AG08395 (cell line): Measurements from ENCODE around the gene PPID.
A peak's percentile ranks its signal among the peaks of the same experiment; 100 is the strongest.
"Not testable (repeated sequence)": the region's sequence is repeated elsewhere in the genome, so short reads cannot be mapped to it uniquely, and the experiment has no call there.

Experiments
- DNase-seq: peaks from one replicate; pipeline ENCODE4 v3.0.0; 2012; ENCODE audit warnings: mixed read lengths, low spot score

The PPID gene

DNA sequence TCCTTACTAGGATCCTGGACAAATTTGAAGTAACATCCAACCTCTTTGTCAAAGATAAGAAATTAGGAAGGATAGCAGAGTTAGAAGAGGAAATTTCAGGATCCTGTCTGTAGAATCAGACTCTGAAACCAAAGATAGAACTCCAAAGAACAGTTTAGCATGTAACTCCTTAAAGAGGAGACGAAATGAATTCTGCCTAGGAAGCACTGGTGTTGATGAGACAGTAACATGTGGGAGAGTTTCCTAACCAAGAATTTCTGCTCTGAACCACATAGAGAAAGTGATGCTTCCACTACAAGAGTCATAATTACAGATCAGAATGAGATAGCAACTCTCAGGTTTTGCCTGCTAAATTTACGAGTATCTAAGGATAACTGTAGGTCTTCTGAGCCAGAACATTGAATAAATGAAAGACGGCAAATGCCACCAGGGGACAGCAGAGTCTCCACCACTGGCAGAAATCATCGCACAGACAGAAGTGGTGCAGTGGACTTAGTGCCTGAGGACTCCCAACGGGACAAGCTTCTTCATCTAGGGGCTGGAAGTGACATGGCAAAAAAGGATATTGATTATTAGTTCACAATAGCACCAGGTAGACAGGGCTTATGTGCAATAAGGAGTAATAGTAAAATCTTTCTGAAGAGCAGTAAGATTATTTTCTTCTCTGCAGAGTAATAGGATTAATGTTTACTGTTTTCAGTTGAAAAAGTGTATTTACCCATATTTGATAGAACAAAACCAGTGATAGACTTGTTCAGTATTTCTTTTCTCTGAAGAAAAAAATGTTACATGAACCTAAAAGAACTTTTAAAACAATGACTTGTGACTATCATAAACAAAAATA lies 6.7 kb upstream of the PPID start:
- peak; percentile 83 for DNase-seq

DNA sequence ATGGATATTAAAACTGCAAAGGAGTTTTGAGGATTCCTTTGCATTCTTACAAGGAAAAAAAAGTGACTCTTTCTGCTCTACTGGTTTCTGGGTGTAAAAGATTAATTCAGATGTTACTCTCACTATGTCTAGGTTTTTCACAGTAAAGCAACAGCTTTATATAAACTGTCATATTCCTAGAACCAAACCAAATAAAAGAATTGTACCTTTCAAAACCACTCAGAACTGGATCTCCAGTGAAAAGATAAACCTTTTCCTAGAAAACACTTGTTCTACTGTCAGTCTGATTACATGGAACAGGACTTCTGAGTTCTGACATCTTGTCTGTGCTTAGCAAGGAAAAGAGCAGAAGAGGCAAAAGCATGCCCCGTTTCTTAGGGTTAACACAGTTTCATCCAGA lies 5.0 kb upstream of the PPID start:
- no peak for DNase-seq

DNA sequence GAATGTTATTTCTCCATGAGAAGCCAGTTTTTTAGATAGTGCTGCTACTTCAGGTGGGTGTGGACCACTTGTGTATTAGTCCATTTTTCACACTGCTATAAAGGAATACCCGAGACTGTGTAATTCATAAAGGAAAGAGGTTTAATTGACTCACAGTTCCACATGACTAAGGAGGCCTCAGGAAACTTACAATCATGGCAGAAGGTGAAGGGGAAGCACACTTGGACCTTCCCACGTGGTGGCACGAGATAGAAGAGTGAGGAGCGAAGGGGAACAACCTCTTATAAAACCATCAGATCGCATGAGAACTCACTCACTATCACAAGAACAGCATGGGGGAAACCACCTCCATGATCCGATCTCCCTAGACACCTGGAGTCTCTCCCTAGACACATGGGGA lies 3.4 kb upstream of the PPID start:
- no peak for DNase-seq

DNA sequence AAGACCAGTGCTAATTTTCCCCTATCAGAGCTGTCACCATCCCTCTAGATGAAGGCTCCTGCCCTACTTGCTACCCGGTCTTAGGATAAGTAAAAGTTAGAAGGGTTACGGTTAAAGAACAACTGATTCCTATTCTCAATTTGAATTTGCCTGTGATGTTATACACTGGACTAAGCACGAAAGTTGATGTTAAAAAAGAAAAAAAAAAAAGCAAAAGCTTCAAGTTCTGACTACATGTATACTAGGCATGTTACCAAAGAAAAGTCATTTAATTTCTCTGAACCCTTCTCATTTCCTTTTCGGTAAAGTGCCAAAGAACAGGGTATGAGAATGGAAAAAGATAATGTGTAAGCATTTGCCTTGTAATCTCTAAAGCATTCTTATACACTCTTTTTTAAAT lies 1.4 kb upstream of the PPID start:
- DNase-seq = no peak

GRCh38 chr4:158722291-158722916 lies 792 bp downstream of the PPID start:
- DNase-seq = peak; percentile 51

GRCh38 chr4:158721680-158722079 lies 1.5 kb downstream of the PPID start:
- no peak for DNase-seq

GRCh38 chr4:158715802-158716201 lies 7.4 kb downstream of the PPID start:
- no peak for DNase-seq

GRCh38 chr4:158714937-158715336 lies 8.3 kb downstream of the PPID start:
- DNase-seq = no peak

GRCh38 chr4:158712622-158713021 lies 10.6 kb downstream of the PPID start:
- DNase-seq = not testable (repeated sequence)

- DNase-seq = peak; percentile 7
Measured at GRCh38 chr4:158710814-158711213, 12.4 kb downstream of the PPID start.

GRCh38 chr4:158704274-158704673 lies 18.9 kb downstream of the PPID start:
- no peak for DNase-seq

DNA sequence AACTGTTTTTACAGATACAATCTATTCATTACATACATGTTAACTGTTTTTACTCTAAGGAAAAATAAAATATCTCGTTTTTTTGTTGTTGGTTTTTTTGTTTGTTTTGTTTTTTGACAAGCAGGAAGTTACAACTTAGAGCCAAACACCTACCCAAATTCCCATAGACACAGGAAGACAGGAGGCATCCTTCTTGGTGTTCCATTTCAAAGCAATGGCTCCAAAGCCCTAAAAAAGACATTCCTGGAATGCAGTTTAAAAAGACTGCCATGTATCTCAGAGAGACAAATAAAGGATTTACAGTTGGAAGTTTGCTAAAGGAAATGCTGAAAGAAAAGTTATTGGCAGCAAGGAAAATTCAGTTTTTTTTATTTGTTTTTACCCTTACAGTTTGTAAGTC lies 34.4 kb downstream of the PPID start:
- DNase-seq = no peak

DNA sequence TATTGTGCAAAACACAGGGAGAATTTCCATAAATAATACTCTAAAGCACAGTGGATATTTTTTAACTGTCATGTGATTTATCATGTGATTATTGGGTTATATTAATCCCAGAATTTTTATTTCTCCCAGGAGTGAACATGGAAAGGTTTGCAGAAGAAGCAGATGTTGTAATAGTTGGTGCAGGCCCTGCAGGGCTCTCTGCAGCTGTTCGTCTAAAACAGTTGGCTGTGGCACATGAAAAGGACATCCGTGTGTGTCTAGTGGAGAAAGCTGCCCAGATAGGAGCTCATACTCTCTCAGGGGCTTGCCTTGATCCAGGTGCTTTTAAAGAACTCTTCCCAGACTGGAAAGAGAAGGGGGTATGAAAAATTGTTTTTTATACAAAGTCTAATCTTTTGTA lies 41.1 kb downstream of the PPID start:
- DNase-seq = no peak

DNA sequence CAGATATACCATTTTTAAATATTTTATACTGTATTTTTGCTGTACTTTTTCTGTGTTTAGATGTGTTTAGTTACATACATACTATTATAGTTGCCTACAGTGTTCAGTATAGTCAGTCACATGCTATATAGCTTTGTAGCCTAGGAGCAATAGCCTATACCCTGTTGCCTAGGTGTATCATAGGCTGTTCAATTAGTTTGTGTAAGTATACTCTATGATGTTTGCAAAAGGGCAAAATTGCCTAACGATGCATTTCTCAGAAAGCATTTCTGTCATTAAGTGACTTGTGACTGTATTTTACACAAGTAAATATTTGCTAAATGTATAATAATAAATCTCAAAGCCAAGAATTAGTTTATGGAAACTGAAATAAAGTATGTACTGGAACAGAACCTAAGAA lies 41.6 kb downstream of the PPID start:
- DNase-seq = no peak

DNA sequence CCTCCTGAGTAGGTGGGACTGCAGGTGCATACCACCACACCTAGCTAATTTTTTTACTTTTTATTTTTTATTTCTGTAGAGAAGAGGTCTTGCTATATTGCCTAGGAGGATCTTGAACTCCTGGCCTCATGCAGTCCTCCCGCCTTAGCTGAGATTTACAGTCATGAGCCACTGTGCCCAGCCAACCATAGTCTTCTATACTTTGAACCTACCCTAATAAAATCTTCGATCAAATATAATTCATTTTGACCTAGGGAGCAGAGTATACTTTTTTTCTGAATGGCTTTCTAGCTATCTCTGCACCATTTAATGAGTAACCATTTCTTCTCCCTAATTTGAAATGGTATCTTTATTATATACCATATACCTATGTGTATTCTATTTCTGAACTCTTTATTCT lies 44.4 kb downstream of the PPID start:
- DNase-seq = no peak

- no peak for DNase-seq
Measured at GRCh38 chr4:158676076-158676475, 47.1 kb downstream of the PPID start.

DNA sequence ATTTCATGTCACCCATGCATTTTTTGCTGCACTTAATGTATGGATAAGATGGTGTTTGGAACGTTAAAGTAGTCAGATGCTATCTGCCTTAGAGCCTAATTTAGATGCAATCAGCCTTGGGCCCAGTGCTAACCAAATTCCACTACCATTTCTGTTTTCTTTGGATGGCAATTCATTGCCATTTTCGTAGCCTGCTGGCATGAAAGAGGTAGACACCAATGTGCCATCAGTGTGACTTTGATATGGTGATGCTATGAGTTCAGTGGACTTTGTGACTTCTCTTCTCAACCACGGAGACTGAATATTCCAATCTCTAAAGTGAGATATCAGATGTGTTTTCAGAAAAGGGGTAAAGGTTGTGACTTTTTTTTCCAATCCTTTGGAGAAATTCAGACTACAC lies 49.6 kb downstream of the PPID start:
- no peak for DNase-seq

DNA sequence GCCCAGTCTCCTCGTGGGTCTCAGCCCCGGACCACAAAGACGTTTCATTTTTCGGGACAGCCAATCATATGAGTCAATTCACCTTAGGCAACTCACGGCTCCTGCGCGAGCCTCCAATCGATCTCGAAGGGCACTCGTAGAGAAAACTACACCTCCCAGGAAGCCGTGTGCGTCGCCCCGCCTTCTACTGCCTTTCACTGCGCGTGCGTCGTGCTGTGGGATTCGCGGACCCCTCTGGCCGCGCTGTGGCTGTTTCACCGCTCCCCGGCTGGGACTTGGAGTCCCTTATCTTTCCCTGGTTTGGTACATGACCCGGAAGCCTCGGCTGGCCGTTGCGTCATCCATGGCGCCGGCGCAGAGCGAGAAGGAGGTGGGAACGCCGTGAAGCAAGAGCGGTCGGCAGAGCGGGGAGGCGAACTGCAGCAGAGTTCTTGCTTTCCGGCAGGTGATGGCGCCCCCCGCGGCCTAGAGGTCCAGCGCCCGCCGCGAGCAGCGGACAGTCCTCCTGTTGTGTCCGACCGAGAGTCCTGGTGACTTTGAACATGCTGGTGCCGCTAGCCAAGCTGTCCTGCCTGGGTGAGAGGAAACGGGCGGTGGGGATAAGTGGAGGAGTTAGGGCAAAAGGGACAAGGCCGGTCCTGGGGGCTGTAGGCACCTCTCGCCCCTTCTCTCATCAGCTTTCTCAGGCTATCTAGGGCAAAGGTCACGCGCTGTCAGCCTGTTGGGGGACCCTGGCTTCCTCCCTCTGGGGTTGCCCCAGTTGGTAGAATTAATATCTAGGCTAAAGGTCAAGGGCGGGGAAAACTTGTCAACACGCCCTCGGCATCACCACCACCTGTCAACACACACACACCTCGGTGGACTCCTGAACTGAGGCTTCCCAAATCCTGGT lies 51.0 kb downstream of the PPID start, which contains the start of gene ETFDH:
Gene ETFDH, plus strand, starts transcription at position 382 of the 892 bp plus-strand sequence. Its CDS starts 161 bp downstream, at position 543.
- DNase-seq = peak; percentile 98

GRCh38 chr4:158671665-158671914 lies 51.6 kb downstream of the PPID start, which contains the start of gene C4orf46:
C4orf46 (minus strand) TSS chr4:158671887; CDS start chr4:158671801, 86 bp downstream.
- no peak for DNase-seq

- DNase-seq = peak; percentile 64
Measured at GRCh38 chr4:158670975-158671664, 52.1 kb downstream of the PPID start.

GRCh38 chr4:158669310-158669709 lies 53.9 kb downstream of the PPID start:
- no peak for DNase-seq

GRCh38 chr4:158667651-158668198 lies 55.5 kb downstream of the PPID start:
- DNase-seq = peak; percentile 38
